Aortic smooth muscle cell (primary cell): ENCODE results near the gene UBTFL1. TPM values are rescaled to one million over a fixed set of nuclear protein-coding genes. Genes with fewer than 3 reads are reported as not detected.

Source experiments
- total RNA-seq: library from RNA; depleted of rRNA; stranded (reverse); fragments of >200 nt; gene quantifications from 2 replicates; pipeline ENCODE4 v1.2.3, GENCODE V29; 2014

The UBTFL1 gene
- not detected in 2 replicates for total RNA-seq

GRCh38 chr11:90085650-90086049 lies at the start of gene UBTFL1:
Gene UBTFL1 (plus strand): TSS chr11:90085950. CDS start chr11:90085950, 0 bp downstream.

GRCh38 chr11:90134478-90135003 lies 48.8 kb downstream of the UBTFL1 start, which contains the start of gene NAALAD2:
Gene NAALAD2 (plus strand): TSS chr11:90134663. CDS start chr11:90134759, 96 bp downstream.

Other genes with a start within 250 kb of the UBTFL1 start
- gene TRIM64B, start 207.5 kb upstream of the UBTFL1 start, total RNA-seq = not detected in 2 replicates
- not detected in 2 replicates for gene TRIM49D1, start 163.7 kb upstream of the UBTFL1 start, total RNA-seq
- gene TRIM49D2, start 161.9 kb upstream of the UBTFL1 start, total RNA-seq = not detected in 2 replicates
- not detected in 2 replicates for gene TRIM64, start 119.9 kb upstream of the UBTFL1 start, total RNA-seq
- not detected in 2 replicates for gene TRIM49C, start 54.8 kb upstream of the UBTFL1 start, total RNA-seq
- gene NAALAD2, start 48.7 kb downstream of the UBTFL1 start, total RNA-seq = 0.13 and 0.37 TPM in 2 replicates
- gene CHORDC1, start 137.1 kb downstream of the UBTFL1 start, total RNA-seq = 20.6 and 24.2 TPM in 2 replicates